Measurements from ENCODE around the gene DCD. TPM values are rescaled to one million over a fixed set of nuclear protein-coding genes. Genes with fewer than 3 reads are reported as not detected.

The DCD gene
- total and polyA plus RNA-seq, 2 donors (not counting 3 experiments of a cell fraction or from before 2014, with no cell fraction given) = not detected

GRCh38 chr12:54612225-54612750, 35.9 kb downstream of the DCD start:
- H4K20me1 ChIP-seq (replicated peaks; ENCODE audit: control insufficient read depth, extremely low read depth, insufficient read depth, low read length) = no peaks in the 10 kb centered on the region
- CTCF ChIA-PET = interaction anchor here (1.2 kb wide), 1 partner anchor 11 kb away, joined by 4 read pairs; no protein-coding TSS in a partner anchor
- POLR2A ChIA-PET = no interaction called here
- no peaks in the 10 kb centered on the region for H3K4me1 ChIP-seq (ENCODE audit: control insufficient read depth, extremely low read depth, insufficient read depth, low read length)
- no peak overlapping the region for H3K4me3 ChIP-seq (replicated peaks in 1 of 3; ENCODE audit: insufficient read depth in 1 of 3, low read depth in 1 of 3, low read length in 3 of 3)
- FAIRE-seq (no peak), DNase-seq (ENCODE audit: low read depth, low spot score) (no peak)
- H3K27ac ChIP-seq (ENCODE audit: insufficient read depth, low read depth, low read length) = no peak overlapping the region
- BruUV-seq (replicated peaks) = no TSS peak
- H3K79me2 ChIP-seq (ENCODE audit: control insufficient read depth, insufficient read depth, low read length) = no peaks in the 10 kb centered on the region
- H3K9me3 ChIP-seq (replicated peaks; ENCODE audit: control insufficient read depth, insufficient read depth, low read length) = no peaks in the 10 kb centered on the region
- TF ChIP-seq POLR2A (IDR thresholded peaks at IDR 0.05; ENCODE audit: low read depth, low read length) (no peak), JUN (IDR thresholded peaks at IDR 0.05; ENCODE audit: borderline replicate concordance, insufficient read depth, insufficient read length, low read depth) (no peak), CTCF (IDR thresholded peaks at IDR 0.05; ENCODE audit: extremely low read depth in 1 of 2, insufficient read depth in 1 of 2, low read depth in 1 of 2, low read length in 2 of 2) (no peak), MYC (IDR thresholded peaks at IDR 0.05; ENCODE audit: low read depth, low read length) (no peak), GATA2 (IDR thresholded peaks at IDR 0.05; ENCODE audit: insufficient read depth, insufficient read length, low read depth, low read length) (no peak), MAX (IDR thresholded peaks at IDR 0.05; ENCODE audit: insufficient read depth, insufficient read length) (no peak), FOS (IDR thresholded peaks at IDR 0.05; ENCODE audit: borderline replicate concordance, insufficient read depth, low read length) (no peak), EZH2 (IDR thresholded peaks at IDR 0.05; ENCODE audit: borderline replicate concordance, low read depth, low read length, severe bottlenecking) (no peak), POLR2AphosphoS5 (IDR thresholded peaks at IDR 0.05; ENCODE audit: insufficient read depth, low read depth, low read length) (no peak)
- no peaks in the 10 kb centered on the region for H3K36me3 ChIP-seq (ENCODE audit: control insufficient read depth in 2 of 2, extremely low read depth in 1 of 2, insufficient read depth in 2 of 2, low read length in 2 of 2)
- no peak overlapping the region for H3K4me2 ChIP-seq (ENCODE audit: insufficient read depth, low read length)
- dilution Hi-C loops (cut with MboI; ENCODE audit: extremely low pct_ligation_motif_present, low sequenced_read_pairs) = no loop called here
- H2AFZ ChIP-seq (ENCODE audit: low read depth, low read length) = no peak overlapping the region
- H3K9ac ChIP-seq (replicated peaks; ENCODE audit: extremely low read depth, insufficient read depth, low read length) = no peak overlapping the region
- H3K9me1 ChIP-seq (replicated peaks; ENCODE audit: control insufficient read depth, extremely low read depth, insufficient read depth, low read length) = no peaks in the 10 kb centered on the region
- intact Hi-C loops (cut with micrococcal nuclease) = no loop called here
- H3K27me3 ChIP-seq (ENCODE audit: control insufficient read depth in 2 of 2, insufficient read depth in 2 of 2, low read length in 2 of 2) = peaks cover 0 to 4% of the 10 kb centered on the region in 2 experiments

All from endothelial cell of umbilical vein (primary cell).